HG02970 (cell line): ENCODE data around the gene DEK.
"Not testable (repeated sequence)": the region's sequence is repeated elsewhere in the genome, so short reads cannot be mapped to it uniquely, and the experiment has no call there.

ENCODE experiments used
- ATAC-seq: cut with Tn5 transposase; IDR thresholded peaks from one replicate; pipeline ENCODE4 v1.9.1; 2021; ENCODE audit warnings: mild to moderate bottlenecking, moderate library complexity, moderate number of reproducible peaks; ENCODE audit not compliant: unreplicated experiment, low FRiP score

The DEK gene

GRCh38 chr6:18208778-18209177, 55.6 kb downstream of the DEK start:
- not testable (repeated sequence) for ATAC-seq

- no peak for ATAC-seq
These were observed 56.4 kb downstream of the DEK start for GRCh38 chr6:18207949-18208348.

- no peak for ATAC-seq
These were observed 56.9 kb downstream of the DEK start for GRCh38 chr6:18207438-18207837.

- ATAC-seq: no peak
These were observed 57.7 kb downstream of the DEK start for GRCh38 chr6:18206591-18206990.

GRCh38 chr6:18204691-18205090, 59.6 kb downstream of the DEK start:
- no peak for ATAC-seq

- ATAC-seq: no peak
These were observed 60.5 kb downstream of the DEK start for GRCh38 chr6:18203786-18204185.

GRCh38 chr6:18192026-18192425, 72.3 kb downstream of the DEK start:
- no peak for ATAC-seq

GRCh38 chr6:18189196-18189595, 75.1 kb downstream of the DEK start:
- ATAC-seq: no peak

GRCh38 chr6:18187701-18188100, 76.6 kb downstream of the DEK start:
- ATAC-seq: no peak

GRCh38 chr6:18186540-18187250, 77.6 kb downstream of the DEK start:
- no peak for ATAC-seq

GRCh38 chr6:18186033-18186432, 78.3 kb downstream of the DEK start:
- no peak for ATAC-seq

GRCh38 chr6:18185624-18186023, 78.7 kb downstream of the DEK start:
- no peak for ATAC-seq

GRCh38 chr6:18183766-18184165, 80.6 kb downstream of the DEK start:
- no peak for ATAC-seq

GRCh38 chr6:18182568-18182967, 81.8 kb downstream of the DEK start:
- no peak for ATAC-seq

GRCh38 chr6:18179770-18180356, 84.5 kb downstream of the DEK start:
- ATAC-seq: no peak

- ATAC-seq: no peak
These were observed 85.2 kb downstream of the DEK start for GRCh38 chr6:18178960-18179615.

GRCh38 chr6:18177286-18177965, 86.9 kb downstream of the DEK start:
- no peak for ATAC-seq

- ATAC-seq: not testable (repeated sequence)
These were observed 88.1 kb downstream of the DEK start for GRCh38 chr6:18176198-18176597.
